ENCODE data around the gene SUPT20HL2. TPM values are rescaled to one million over a fixed set of nuclear protein-coding genes. Genes with fewer than 3 reads are reported as not detected.

The SUPT20HL2 gene
- total and polyA plus RNA-seq, 2 of the 8 experiments (the other 6 are each of a cell fraction or from before 2014, with no cell fraction given), result not detected

- H3K9ac ChIP-seq (replicated peaks in 1 of 4; ENCODE audit: extremely low read depth in 1 of 4, low read depth in 3 of 4, low read length in 3 of 4), result no peak overlapping the region
- POLR2A ChIA-PET (ENCODE audit: partially characterized antibody), result no interaction called here
- no peaks in the 10 kb centered on the region for H3K9me3 ChIP-seq (ENCODE audit: insufficient read depth in 2 of 2, low read depth in 1 of 2, low read length in 1 of 2)
- H3K36me3 ChIP-seq (ENCODE audit: control insufficient read depth in 2 of 4, insufficient read depth in 4 of 4, low read length in 3 of 4), result no peaks in the 10 kb centered on the region
- H2AK5ac ChIP-seq (ENCODE audit: low read depth, low read length), result no peak overlapping the region
- H3K27ac ChIP-seq (ENCODE audit: low read depth, low read length), result no peak overlapping the region
- H4K8ac ChIP-seq (ENCODE audit: extremely low read depth, insufficient read depth, low read length), result no peak overlapping the region
- 95% methylated on average over 6 of the region's 7 CpGs; no CpG with 5 or more reads in 1 of the 2 experiments for WGBS, 2 experiments (ENCODE audit: extremely low coverage in 1 of 2, insufficient coverage in 1 of 2, insufficient read length in 1 of 2, insufficient replicate concordance in 2 of 2, low coverage in 1 of 2, low lambda C conversion rate in 2 of 2, missing lambda C conversion rate in 1 of 2)
- H3K4me3 ChIP-seq (ENCODE audit: extremely low read depth in 1 of 4, insufficient read depth in 2 of 4, low read depth in 3 of 4, low read length in 4 of 4), result no peak overlapping the region
- no peak overlapping the region for H2BK20ac ChIP-seq (ENCODE audit: low read length)
- no peak overlapping the region for H4K5ac ChIP-seq (ENCODE audit: insufficient read length, low read depth, low read length)
- no peaks in the 10 kb centered on the region for H3K27me3 ChIP-seq (replicated peaks in 1 of 4; ENCODE audit: control insufficient read depth in 3 of 4, extremely low read depth in 1 of 4, insufficient read depth in 3 of 4, low read length in 3 of 4)
- H3K79me1 ChIP-seq (ENCODE audit: low read depth, low read length), result no peaks in the 10 kb centered on the region
- H3K4me2 ChIP-seq (ENCODE audit: insufficient read depth in 1 of 2, low read depth in 2 of 2, low read length in 2 of 2), result no peak overlapping the region
- peaks cover 0 to 3% (median 1%) of the 10 kb centered on the region in 4 experiments; a peak in 2 of 7 replicates for H3K4me1 ChIP-seq (replicated peaks in 1 of 4; ENCODE audit: control insufficient read depth in 3 of 4, insufficient read depth in 4 of 4, low read length in 3 of 4)
- DNase-seq (ENCODE audit: low read depth in 1 of 2, low spot score in 2 of 2) (no peak), FAIRE-seq (no peak)
- H3K79me2 ChIP-seq (ENCODE audit: control insufficient read depth in 1 of 2, insufficient read depth in 2 of 2, low read length in 2 of 2), result no peaks in the 10 kb centered on the region
- H3K14ac ChIP-seq (ENCODE audit: insufficient read length), result no peak overlapping the region
- no peaks in the 10 kb centered on the region for H3K23me2 ChIP-seq (ENCODE audit: low read depth, low read length)
- H4K20me1 ChIP-seq (replicated peaks in 1 of 2; ENCODE audit: control insufficient read depth in 1 of 2, insufficient read depth in 2 of 2, low read length in 2 of 2), result no peaks in the 10 kb centered on the region
- no peak overlapping the region for H3K56ac ChIP-seq (replicated peaks; ENCODE audit: insufficient read length, low read depth, low read length)
- H4K91ac ChIP-seq (replicated peaks; ENCODE audit: insufficient read length, low read length), result no peak overlapping the region
- H2BK15ac ChIP-seq (ENCODE audit: low read length), result no peak overlapping the region
- no peak overlapping the region for H2BK5ac ChIP-seq (ENCODE audit: low read depth, low read length)
- H3K18ac ChIP-seq (ENCODE audit: extremely low read depth, low read length), result no peak overlapping the region
- H2BK120ac ChIP-seq (replicated peaks; ENCODE audit: low read depth, low read length), result no peak overlapping the region
- H3K4ac ChIP-seq (replicated peaks; ENCODE audit: insufficient read length, low read depth, low read length), result no peak overlapping the region
- no peak overlapping the region for H2AFZ ChIP-seq (ENCODE audit: low read length)
- no peak overlapping the region for H2BK12ac ChIP-seq (ENCODE audit: low read depth, low read length)
- CTCF ChIA-PET (ENCODE audit: partially characterized antibody), result interaction anchor here (0.6 to 2.0 kb wide), 9 partner anchors 10 to 612 kb away, joined by 3 to 9 read pairs (median 3); no protein-coding TSS in a partner anchor
- no peak overlapping the region for H3K23ac ChIP-seq (ENCODE audit: insufficient read length)
- TF ChIP-seq KDM1A (IDR thresholded peaks at IDR 0.05; ENCODE audit: borderline replicate concordance, low read length), result no peak
- no peak for TF ChIP-seq TCF12 (IDR thresholded peaks at IDR 0.05; ENCODE audit: low read depth, low read length)
- no peak for TF ChIP-seq FOSL1 (IDR thresholded peaks at IDR 0.05; ENCODE audit: insufficient read depth, low read depth, low read length)
- TF ChIP-seq TEAD4 (IDR thresholded peaks at IDR 0.05; ENCODE audit: low read depth, low read length), result no peak
- no peak for TF ChIP-seq SP4 (IDR thresholded peaks at IDR 0.05; ENCODE audit: low read length)
- TF ChIP-seq NRF1 (IDR thresholded peaks at IDR 0.05; ENCODE audit: low read depth, low read length), result no peak
- no peak for TF ChIP-seq BCL11A (IDR thresholded peaks at IDR 0.05; ENCODE audit: low read depth in 2 of 2, low read length in 2 of 2)
- no peak for TF ChIP-seq ATF2 (IDR thresholded peaks at IDR 0.05; ENCODE audit: low read length)
- TF ChIP-seq SIRT6 (IDR thresholded peaks at IDR 0.05; ENCODE audit: low read length), result no peak
Measured at GRCh38 chrX:24305905-24306304, 8.0 kb downstream of the SUPT20HL2 start.
